DND-41 (cell line): ENCODE measurements around the gene ADRA2B.
"Not testable (repeated sequence)": the region's sequence is repeated elsewhere in the genome, so short reads cannot be mapped to it uniquely, and the experiment has no call there.

Source experiments
- ATAC-seq: fragments of 200-7000 bp; cut with Tn5 transposase; 3 replicates; pipeline ENCODE4 v1.9.1; 2021; ENCODE audit warnings: low read depth; ENCODE audit not compliant: insufficient read depth
- DNase-seq: peaks from one replicate; pipeline ENCODE4 v3.0.0-alpha.2; 2020
- H2AFZ ChIP-seq: 2 replicates; pipeline ENCODE4 v1.6.0; 2012; ENCODE audit warnings: low read depth, low read length
- H3K27ac ChIP-seq: 2 replicates; pipeline ENCODE4 v1.5.1; 2012; ENCODE audit warnings: low read length, inconsistent platforms
- H3K27me3 ChIP-seq: fragments of 200-600 bp; sonication (generic); 2 replicates; pipeline ENCODE4 v1.6.0; 2012; ENCODE audit warnings: low read length, mild to moderate bottlenecking, inconsistent platforms; ENCODE audit not compliant: insufficient read depth, poor library complexity
- H3K36me3 ChIP-seq: 2 replicates; pipeline ENCODE4 v1.5.1; 2012; ENCODE audit warnings: low read length, inconsistent platforms; ENCODE audit not compliant: insufficient read depth
- H3K4me1 ChIP-seq: 2 replicates; pipeline ENCODE4 v1.5.1; 2012; ENCODE audit warnings: mild to moderate bottlenecking, low read length; ENCODE audit not compliant: insufficient read depth
- H3K4me2 ChIP-seq: 2 replicates; pipeline ENCODE4 v1.6.0; 2012; ENCODE audit warnings: mild to moderate bottlenecking, moderate library complexity, low read length, inconsistent platforms; ENCODE audit not compliant: insufficient read depth
- H3K4me3 ChIP-seq, 2 experiments: fragments of 200-600 bp in 1 of 2; shearing (Covaris generic) in 1 of 2; 2 replicates each; pipeline ENCODE4 v1.5.1; 2012 to 2016; ENCODE audit warnings: inconsistent platforms in 2 of 2, low read length in 2 of 2, mild to moderate bottlenecking in 2 of 2, low read depth in 1 of 2, moderate library complexity in 1 of 2
- H3K79me2 ChIP-seq: 2 replicates; pipeline ENCODE4 v1.6.0; 2012; ENCODE audit warnings: low read length, inconsistent platforms; ENCODE audit not compliant: insufficient read depth
- H3K9ac ChIP-seq: 2 replicates; pipeline ENCODE4 v1.6.0; 2012; ENCODE audit warnings: low read depth, mild to moderate bottlenecking, inconsistent platforms, low read length, moderate library complexity
- H3K9me3 ChIP-seq: 2 replicates; pipeline ENCODE4 v1.5.1; 2012; ENCODE audit warnings: low read length, moderate library complexity, mild to moderate bottlenecking, inconsistent platforms; ENCODE audit not compliant: insufficient read depth, severe bottlenecking
- H4K20me1 ChIP-seq: 2 replicates; pipeline ENCODE4 v1.6.0; 2012; ENCODE audit warnings: low read length; ENCODE audit not compliant: insufficient read depth
- CTCF ChIP-seq: IDR thresholded peaks from 2 replicates; pipeline ENCODE4 v1.5.1; 2012; ENCODE audit warnings: borderline replicate concordance, low read length, moderate library complexity, mild to moderate bottlenecking; ENCODE audit not compliant: poor library complexity, severe bottlenecking; ENCODE audit errors: extremely low read depth
- EZH2 ChIP-seq: IDR thresholded peaks from 3 replicates; pipeline ENCODE4 v1.6.1; 2012; ENCODE audit warnings: borderline replicate concordance, low read depth, mild to moderate bottlenecking, moderate library complexity, low read length, inconsistent platforms; ENCODE audit not compliant: severe bottlenecking

The ADRA2B gene

GRCh38 chr2:96143848-96144480, 27.6 kb upstream of the ADRA2B start:
- peak overlapping the region; percentile 86 for H3K27ac ChIP-seq
- peaks cover 11% of the 10 kb centered on the region for H4K20me1 ChIP-seq
- peak overlapping the region; percentile 90; the same call in 1 of the 2 replicates for H2AFZ ChIP-seq
- H3K4me1 ChIP-seq: peaks cover 58% of the 10 kb centered on the region
- H3K79me2 ChIP-seq: peaks cover 14% of the 10 kb centered on the region
- no peaks in the 10 kb centered on the region for H3K27me3 ChIP-seq
- H3K9ac ChIP-seq: peak overlapping the region; percentile 82
- TF ChIP-seq CTCF (peak; percentile 41), EZH2 (no peak)
- DNase-seq (peak; percentile 18), ATAC-seq (no peak)
- peaks cover 12% of the 10 kb centered on the region for H3K36me3 ChIP-seq
- H3K9me3 ChIP-seq: no peaks in the 10 kb centered on the region
- H3K4me2 ChIP-seq: peak overlapping the region; percentile 75
- peak overlapping the region; percentile 26 to 66; a peak in 3 of 4 replicates for H3K4me3 ChIP-seq

- no peak overlapping the region for H2AFZ ChIP-seq
- peaks cover 14% of the 10 kb centered on the region for H3K79me2 ChIP-seq
- H3K9me3 ChIP-seq: no peaks in the 10 kb centered on the region
- H3K36me3 ChIP-seq: peaks cover 12% of the 10 kb centered on the region
- peaks cover 52% of the 10 kb centered on the region for H3K4me1 ChIP-seq
- no peak overlapping the region; the same call in 1 of the 2 replicates for H3K27ac ChIP-seq
- H3K27me3 ChIP-seq: no peaks in the 10 kb centered on the region
- no peak overlapping the region for H3K9ac ChIP-seq
- DNase-seq: no peak
- no peak for TF ChIP-seq CTCF
- no peak for TF ChIP-seq EZH2
- ATAC-seq: no peak
- H3K4me2 ChIP-seq: peak overlapping the region; percentile 75
- peak overlapping the region in 1 of 2 experiments; percentile 66; a peak in 1 of 4 replicates for H3K4me3 ChIP-seq
- H4K20me1 ChIP-seq: peaks cover 11% of the 10 kb centered on the region
These were observed 27.0 kb upstream of the ADRA2B start for GRCh38 chr2:96143231-96143847.

GRCh38 chr2:96142217-96143113, 26.1 kb upstream of the ADRA2B start:
- no peak for DNase-seq
- ATAC-seq: no peak
- H3K4me3 ChIP-seq: no peak overlapping the region
- H2AFZ ChIP-seq: no peak overlapping the region
- peaks cover 14% of the 10 kb centered on the region for H3K79me2 ChIP-seq
- H3K27ac ChIP-seq: no peak overlapping the region
- H4K20me1 ChIP-seq: peaks cover 11% of the 10 kb centered on the region
- TF ChIP-seq EZH2 (no peak), CTCF (no peak)
- H3K4me1 ChIP-seq: peaks cover 43% of the 10 kb centered on the region
- H3K9ac ChIP-seq: no peak overlapping the region
- H3K36me3 ChIP-seq: peaks cover 12% of the 10 kb centered on the region
- H3K4me2 ChIP-seq: peak overlapping the region; percentile 5; the same call in 1 of the 2 replicates
- no peaks in the 10 kb centered on the region for H3K9me3 ChIP-seq
- H3K27me3 ChIP-seq: no peaks in the 10 kb centered on the region

- not testable (repeated sequence) for H3K4me3 ChIP-seq, H3K9me3 ChIP-seq, DNase-seq, H3K27ac ChIP-seq, H3K9ac ChIP-seq, H2AFZ ChIP-seq, H3K27me3 ChIP-seq, ATAC-seq, H3K4me2 ChIP-seq
- Histone ChIP-seq H3K4me1 (peaks cover 34% of the 10 kb centered on the region), H4K20me1 (peaks cover 11% of the 10 kb centered on the region), H3K79me2 (peaks cover 14% of the 10 kb centered on the region), H3K36me3 (peaks cover 12% of the 10 kb centered on the region)
These were observed 25.2 kb upstream of the ADRA2B start for GRCh38 chr2:96141624-96141967.
